Stimulated activated effector memory CD8-positive, alpha-beta T cell treated with anti-CD3 and anti-CD28 coated beads, Interleukin-12 subunit alpha, Interleukin-12 subunit beta, amount 100 ng/mL, for 72 hours (primary cell): ENCODE data around the gene PTPRM.

Experiments used
- ATAC-seq: fragments of 150-1000 bp; cut with Tn5 transposase; 2 replicates; pipeline ENCODE4 v1.10.0; 2021
- DNase-seq, 2 donors: peaks; one replicate each; pipeline ENCODE4 v3.0.0; 2021 to 2022; ENCODE audit warnings: low spot score in 2 of 2
- H3K27ac Mint-ChIP-seq: one replicate; pipeline ENCODE4 v1.8.0; 2022; ENCODE audit warnings: mild to moderate bottlenecking, mixed read lengths
- H3K36me3 Mint-ChIP-seq: one replicate; pipeline ENCODE4 v1.8.0; 2022; ENCODE audit warnings: mild to moderate bottlenecking, mixed read lengths
- H3K4me1 Mint-ChIP-seq: one replicate; pipeline ENCODE4 v1.8.0; 2022; ENCODE audit warnings: mixed read lengths
- H3K4me3 Mint-ChIP-seq: one replicate; pipeline ENCODE4 v1.8.0; 2022; ENCODE audit warnings: mild to moderate bottlenecking, mixed read lengths
- H3K9me3 Mint-ChIP-seq: one replicate; pipeline ENCODE4 v1.8.0; 2022; ENCODE audit warnings: mixed read lengths

The PTPRM gene

DNA sequence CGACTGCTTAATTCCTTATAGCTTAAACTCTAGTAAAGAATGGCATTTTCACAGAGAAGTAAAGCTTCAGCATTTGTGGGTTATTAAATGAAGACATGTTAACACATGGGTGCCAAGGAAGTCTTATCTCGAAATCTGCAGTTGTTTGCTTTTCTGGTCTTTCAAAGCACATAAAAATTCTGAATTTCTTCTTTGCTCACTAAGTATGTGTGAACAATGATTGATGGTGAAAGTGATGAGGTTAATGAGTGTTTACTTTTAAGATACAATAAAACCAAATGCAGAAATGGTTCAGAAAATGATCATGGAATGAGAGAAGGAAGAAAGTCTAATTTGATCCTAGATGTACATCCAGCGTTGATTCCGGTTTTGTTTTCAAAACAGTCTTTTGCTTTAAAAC lies 807.6 kb downstream of the PTPRM start:
- Mint-ChIP-seq H3K27ac (no peak overlapping the region), H3K9me3 (no peaks in the 10 kb centered on the region), H3K36me3 (peaks cover 6% of the 10 kb centered on the region), H3K4me1 (no peaks in the 10 kb centered on the region), H3K4me3 (no peak overlapping the region)
- ATAC-seq (no peak), DNase-seq (no peak)

DNA sequence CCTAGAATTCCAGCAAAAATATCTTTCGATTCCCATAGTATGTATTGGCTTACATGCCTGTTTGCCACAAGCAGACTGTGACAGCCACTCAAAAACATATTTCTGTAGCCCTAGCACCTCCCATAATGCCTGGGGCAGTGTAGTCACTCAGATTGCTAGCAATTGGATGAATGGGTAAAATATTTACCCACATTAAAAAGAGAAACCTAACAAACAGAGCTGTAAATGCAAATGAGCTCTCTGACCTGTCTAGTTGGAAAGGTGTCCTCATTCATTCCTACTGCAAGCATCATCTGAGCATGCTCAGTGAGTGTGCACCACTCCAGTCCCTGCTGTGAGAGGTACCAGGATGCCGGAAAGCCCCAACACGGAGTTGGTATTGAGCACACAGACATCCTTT lies 808.1 kb downstream of the PTPRM start:
- H3K9me3 Mint-ChIP-seq: no peaks in the 10 kb centered on the region
- no peaks in the 10 kb centered on the region for H3K4me1 Mint-ChIP-seq
- no peak overlapping the region for H3K4me3 Mint-ChIP-seq
- DNase-seq: no peak
- no peak for ATAC-seq
- H3K36me3 Mint-ChIP-seq: peaks cover 8% of the 10 kb centered on the region
- no peak overlapping the region for H3K27ac Mint-ChIP-seq

DNA sequence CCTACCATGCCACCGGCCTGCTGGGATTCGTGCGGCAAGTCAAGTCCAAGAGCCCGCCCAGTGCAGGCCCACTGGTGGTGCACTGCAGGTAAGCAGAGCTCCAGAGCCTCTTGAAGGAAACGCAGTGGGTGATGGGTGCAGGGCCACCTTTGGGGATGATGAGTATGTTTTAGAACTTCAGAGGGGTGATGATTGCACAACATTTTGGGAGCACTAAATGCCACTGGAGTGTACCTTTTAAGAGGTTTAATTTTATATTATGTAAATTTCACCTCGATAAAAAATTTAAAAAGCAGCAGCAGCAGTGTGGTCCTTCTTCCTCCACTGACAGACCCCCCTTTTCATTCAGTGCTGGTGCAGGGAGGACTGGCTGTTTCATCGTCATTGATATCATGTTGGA lies 809.0 kb downstream of the PTPRM start:
- no peak overlapping the region for H3K4me3 Mint-ChIP-seq
- DNase-seq (no peak), ATAC-seq (no peak)
- no peaks in the 10 kb centered on the region for H3K4me1 Mint-ChIP-seq
- no peaks in the 10 kb centered on the region for H3K9me3 Mint-ChIP-seq
- peaks cover 17% of the 10 kb centered on the region for H3K36me3 Mint-ChIP-seq
- no peak overlapping the region for H3K27ac Mint-ChIP-seq

DNA sequence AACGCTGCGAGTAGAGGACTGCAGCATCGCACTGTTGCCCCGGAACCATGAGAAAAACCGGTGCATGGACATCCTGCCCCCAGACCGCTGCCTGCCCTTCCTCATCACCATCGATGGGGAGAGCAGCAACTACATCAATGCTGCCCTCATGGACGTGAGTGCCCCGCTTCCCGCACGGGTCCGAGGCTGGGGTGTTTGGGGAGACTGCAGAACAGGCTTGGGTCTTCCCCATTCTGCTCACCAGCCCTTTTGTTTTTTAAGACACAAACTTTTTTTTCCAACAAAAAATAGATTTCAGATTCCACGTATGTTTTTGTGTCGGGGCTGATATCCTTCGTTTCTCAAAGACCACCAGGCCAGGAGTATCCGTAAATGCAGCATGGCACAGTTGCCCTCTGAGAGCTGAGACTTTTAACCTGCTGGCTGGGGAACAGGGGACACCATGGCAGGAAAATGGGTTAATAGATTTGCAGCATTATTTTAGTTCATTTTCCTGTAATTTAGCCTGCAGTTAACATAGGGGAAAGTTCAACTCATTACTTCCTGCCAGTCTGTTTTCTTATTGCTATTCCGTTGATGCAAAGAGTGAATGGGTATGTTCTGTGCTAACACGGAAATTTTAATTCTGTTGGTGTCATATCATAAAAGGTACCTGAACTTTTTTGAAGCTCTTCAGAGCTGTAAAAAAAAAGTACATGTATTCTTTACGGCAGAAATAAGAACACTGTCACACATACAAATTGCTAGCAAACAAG lies 812.2 kb downstream of the PTPRM start:
- no peak for ATAC-seq
- no peak for DNase-seq
- Mint-ChIP-seq H3K4me3 (no peak overlapping the region), H3K36me3 (peaks cover 19% of the 10 kb centered on the region), H3K4me1 (no peaks in the 10 kb centered on the region), H3K27ac (no peak overlapping the region), H3K9me3 (no peaks in the 10 kb centered on the region)

DNA sequence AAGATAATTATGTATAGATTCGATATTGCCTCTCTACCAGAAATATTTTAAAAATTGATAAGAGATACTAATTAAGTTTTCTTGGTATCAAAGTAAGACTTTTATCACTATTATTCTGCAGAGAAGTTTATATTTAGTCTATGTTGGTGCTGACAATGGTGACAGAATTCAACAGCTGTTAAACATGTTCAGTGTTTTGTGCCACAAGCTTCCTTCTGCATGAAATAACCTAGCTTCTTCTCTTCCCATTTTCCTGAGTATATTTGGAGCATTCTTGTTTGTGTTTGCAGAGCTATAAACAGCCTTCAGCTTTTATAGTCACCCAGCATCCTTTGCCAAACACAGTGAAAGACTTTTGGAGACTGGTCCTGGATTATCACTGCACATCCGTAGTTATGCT lies 812.9 kb downstream of the PTPRM start:
- no peaks in the 10 kb centered on the region for H3K9me3 Mint-ChIP-seq
- no peak overlapping the region for H3K4me3 Mint-ChIP-seq
- no peak overlapping the region for H3K27ac Mint-ChIP-seq
- ATAC-seq (no peak), DNase-seq (no peak)
- peaks cover 19% of the 10 kb centered on the region for H3K36me3 Mint-ChIP-seq
- H3K4me1 Mint-ChIP-seq: no peaks in the 10 kb centered on the region

DNA sequence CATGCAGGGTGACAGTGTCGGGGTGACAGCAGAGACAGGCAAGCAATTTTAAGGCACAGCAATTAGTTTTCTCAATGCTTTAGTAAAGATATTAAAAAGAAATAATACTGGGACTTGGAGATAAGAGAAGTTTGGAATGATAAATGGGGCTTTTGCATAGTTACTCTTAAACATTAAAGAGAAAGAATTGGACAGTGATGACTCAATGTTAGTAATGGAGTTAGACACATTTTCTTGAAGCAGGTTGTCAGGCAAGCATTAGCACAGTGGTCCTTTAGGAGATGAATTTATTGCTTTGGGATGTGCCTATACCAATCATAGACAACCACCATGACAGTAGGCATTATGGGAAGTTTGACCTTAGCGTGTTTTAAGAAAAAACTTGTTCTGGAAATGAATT lies 813.8 kb downstream of the PTPRM start:
- H3K4me3 Mint-ChIP-seq: no peak overlapping the region
- H3K36me3 Mint-ChIP-seq: peaks cover 19% of the 10 kb centered on the region
- H3K9me3 Mint-ChIP-seq: no peaks in the 10 kb centered on the region
- H3K4me1 Mint-ChIP-seq: no peaks in the 10 kb centered on the region
- DNase-seq (no peak), ATAC-seq (no peak)
- H3K27ac Mint-ChIP-seq: no peak overlapping the region

DNA sequence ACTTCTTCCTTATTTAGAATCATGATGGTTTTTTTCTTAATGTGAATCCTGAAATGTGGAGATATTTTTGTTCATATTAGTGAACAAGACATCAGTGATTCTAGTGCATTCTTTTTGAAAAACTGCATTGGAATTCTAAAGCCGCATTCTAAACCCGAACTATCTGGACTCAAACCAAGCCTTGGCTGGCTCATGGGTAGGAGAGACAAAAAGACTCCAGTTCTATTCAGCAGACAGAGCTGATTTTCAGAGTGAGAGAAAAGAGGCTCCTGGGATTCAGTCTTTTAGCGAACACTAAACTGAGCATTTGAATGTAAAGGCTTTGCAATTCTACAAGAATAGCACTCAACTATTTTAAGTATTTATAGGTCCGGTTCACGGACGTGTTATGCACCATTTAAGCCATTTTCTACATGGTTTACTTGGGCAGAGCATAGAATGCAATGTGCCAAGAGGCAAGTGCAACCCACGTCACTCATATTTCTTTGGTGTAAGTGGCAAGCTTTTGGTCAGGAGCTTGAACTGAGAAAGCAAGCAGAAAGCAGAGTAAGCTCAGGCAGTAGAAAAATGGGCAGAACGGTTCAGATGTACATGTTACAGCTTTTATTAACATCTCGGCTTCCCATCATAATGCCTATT lies 814.8 kb downstream of the PTPRM start:
- no peak for ATAC-seq

DNA sequence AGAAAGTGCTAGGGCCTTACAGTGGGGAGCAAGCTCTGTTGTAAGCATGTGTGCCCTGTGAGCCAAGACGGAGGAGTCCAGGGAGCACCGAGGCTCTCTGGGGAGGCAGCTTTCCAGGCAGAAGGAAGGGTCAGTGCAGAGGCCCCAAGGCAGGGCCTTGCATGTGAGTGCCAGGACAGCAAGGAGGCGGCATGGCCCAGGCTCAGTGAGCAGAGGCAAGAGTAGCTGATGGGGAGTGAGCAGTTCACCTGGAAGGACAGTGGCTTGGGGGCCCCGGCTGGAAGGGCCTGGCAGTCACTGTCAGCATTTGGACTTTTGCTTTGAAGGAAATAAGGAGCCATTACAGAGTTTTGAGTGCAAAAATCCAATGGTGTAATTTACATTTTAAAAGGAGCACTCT lies 818.3 kb downstream of the PTPRM start:
- H3K27ac Mint-ChIP-seq: no peak overlapping the region
- no peaks in the 10 kb centered on the region for H3K4me1 Mint-ChIP-seq
- H3K4me3 Mint-ChIP-seq: no peak overlapping the region
- H3K9me3 Mint-ChIP-seq: no peaks in the 10 kb centered on the region
- peaks cover 9% of the 10 kb centered on the region for H3K36me3 Mint-ChIP-seq
- ATAC-seq (peak; percentile 28), DNase-seq (no peak)

More for the DNA sequence above, 814.8 kb downstream of the PTPRM start:
- Mint-ChIP-seq H3K9me3 (no peaks in the 10 kb centered on the region), H3K4me3 (no peak overlapping the region), H3K36me3 (peaks cover 19% of the 10 kb centered on the region), H3K4me1 (no peaks in the 10 kb centered on the region), H3K27ac (no peak overlapping the region)
- no peak for DNase-seq

DNA sequence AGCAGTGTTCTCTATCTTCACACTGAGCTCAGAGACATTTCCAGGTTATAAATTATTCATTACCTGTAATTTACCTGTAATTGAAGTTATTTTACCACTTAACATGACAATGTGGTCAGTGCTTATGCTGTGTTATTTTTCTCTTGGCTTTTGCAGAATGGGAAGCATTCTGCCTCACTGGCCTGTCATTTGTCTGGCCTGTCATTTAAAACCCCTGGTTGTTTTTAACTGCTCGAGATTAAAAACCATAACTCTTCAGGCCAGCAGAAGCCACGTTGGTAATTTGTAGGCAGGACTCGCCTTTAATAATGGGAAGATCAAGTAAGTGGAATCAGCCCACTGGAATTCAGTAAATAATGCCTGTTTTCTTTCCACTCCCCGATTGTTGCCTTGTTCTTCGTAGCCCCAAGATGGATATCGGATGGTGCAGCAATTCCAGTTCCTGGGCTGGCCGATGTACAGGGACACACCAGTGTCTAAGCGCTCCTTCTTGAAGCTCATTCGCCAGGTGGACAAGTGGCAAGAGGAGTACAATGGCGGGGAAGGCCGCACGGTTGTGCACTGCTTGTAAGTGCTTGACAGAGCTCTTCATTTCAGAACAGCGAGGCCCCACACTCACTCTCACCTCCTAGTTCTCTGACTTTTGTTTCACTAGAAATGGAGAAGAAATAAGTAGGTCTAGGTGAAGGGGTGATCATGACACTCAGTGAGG lies 819.7 kb downstream of the PTPRM start:
- Mint-ChIP-seq H3K9me3 (no peaks in the 10 kb centered on the region), H3K4me3 (no peak overlapping the region), H3K36me3 (no peaks in the 10 kb centered on the region), H3K27ac (no peak overlapping the region), H3K4me1 (no peaks in the 10 kb centered on the region)
- no peak for DNase-seq
- ATAC-seq: no peak

DNA sequence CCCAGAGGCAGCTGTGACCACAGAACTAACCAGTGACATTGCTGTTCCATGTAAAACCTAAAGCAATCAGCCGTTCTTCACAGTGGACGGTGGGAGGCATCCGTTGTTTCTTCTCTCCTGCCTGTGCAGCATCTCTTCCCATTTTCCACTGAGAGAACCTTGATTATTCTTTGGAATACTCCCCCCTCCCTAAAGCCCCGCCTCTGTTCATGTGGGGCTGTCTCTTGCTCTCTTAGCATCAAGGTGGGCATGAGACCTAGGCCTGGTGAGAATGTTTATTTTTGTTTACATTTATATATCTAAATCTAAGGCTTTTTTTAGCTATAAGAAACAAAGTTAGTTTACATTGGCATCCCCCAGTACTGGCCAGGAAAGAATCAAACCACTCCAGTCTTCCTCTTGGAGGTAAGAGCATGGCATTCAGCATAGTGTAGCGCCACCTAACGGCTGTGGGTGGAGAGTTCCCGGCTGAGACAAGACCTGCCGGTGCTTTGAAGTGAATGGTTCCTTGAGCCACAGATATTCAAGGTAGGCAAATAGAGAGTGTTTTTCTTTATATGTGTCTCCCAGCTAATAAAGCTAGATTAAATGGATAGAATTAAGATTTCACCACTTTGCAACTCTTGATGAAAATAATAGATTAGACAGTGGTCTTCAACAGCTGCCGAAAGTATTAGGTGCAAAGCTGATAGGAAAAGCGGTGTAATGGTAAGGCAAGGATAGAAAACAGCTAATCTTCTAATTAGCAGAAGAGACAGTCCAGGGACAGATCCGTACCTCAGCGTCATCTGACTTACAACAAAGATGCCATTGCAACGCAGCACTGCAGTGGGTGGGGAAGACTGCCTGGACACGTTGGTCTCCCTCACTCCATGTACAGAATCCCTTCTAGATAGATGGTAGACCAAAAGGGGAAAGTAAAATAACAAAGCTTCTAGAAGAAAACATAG lies 822.5 kb downstream of the PTPRM start:
- Mint-ChIP-seq H3K36me3 (peaks cover 12% of the 10 kb centered on the region), H3K4me3 (no peak overlapping the region), H3K9me3 (no peaks in the 10 kb centered on the region), H3K4me1 (no peaks in the 10 kb centered on the region), H3K27ac (no peak overlapping the region)
- ATAC-seq: no peak
- peak; percentile 6 to 52 for DNase-seq

DNA sequence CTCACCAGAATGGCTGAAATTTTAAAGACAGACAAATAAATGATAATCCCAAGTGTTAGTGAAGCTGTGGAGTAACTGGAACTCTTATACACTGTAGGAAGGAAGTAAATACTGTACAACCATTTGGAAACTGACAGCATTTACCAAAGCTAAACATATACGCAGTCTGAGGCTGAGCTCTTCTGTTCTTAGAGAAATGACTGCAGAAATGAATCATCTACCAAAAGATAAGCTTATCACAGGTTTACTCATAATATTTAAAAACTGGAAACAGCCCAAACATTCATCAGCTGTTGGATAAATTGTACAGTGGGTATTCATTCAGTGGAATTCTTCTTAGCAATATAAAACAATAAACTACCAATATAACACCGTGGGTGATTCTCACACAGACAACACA lies 824.0 kb downstream of the PTPRM start:
- ATAC-seq: no peak
- Mint-ChIP-seq H3K27ac (no peak overlapping the region), H3K4me3 (no peak overlapping the region), H3K4me1 (no peaks in the 10 kb centered on the region), H3K9me3 (no peaks in the 10 kb centered on the region), H3K36me3 (peaks cover 12% of the 10 kb centered on the region)
- no peak for DNase-seq

DNA sequence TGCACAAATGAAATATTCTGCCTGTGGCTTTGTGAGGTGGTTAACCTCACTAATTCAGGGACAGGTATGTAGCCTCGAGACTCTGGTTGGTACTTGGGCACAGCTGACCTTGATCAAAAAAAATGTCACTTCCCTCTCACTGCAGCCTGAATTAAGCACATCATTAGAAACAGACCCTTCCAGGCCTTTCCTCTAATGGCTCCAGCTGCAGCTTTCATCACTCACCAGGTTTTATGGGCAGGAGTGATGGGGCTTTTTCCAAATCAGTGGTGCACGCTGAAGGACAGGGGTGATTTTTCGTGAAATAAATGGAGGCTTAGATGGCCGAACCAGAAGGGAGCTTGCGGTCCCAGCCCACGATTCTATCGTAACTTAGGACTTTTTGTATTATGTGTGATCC lies 829.1 kb downstream of the PTPRM start:
- no peak for DNase-seq
- H3K27ac Mint-ChIP-seq: no peak overlapping the region

DNA sequence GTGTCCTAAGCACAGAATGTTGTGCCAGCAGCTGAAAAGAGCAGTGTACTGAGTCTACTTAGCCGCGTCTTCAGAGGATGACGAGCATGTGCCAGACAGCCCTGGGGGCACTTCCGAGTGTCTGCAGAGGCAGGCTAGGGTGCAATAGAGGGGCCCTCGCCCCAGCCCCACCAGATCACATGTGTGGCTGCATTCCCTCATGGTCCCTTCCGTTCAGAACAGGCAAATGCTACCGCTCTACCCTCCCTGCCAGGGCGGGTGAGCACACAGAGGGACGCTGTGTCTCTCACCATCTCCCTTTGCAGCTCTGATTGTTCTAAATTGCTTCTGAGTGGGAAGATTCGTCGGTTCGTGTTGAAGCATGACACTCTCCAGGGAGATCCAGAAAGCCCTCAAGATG lies 829.9 kb downstream of the PTPRM start:
- DNase-seq (no peak), ATAC-seq (no peak)
- no peak overlapping the region for H3K27ac Mint-ChIP-seq
- peaks cover 12% of the 10 kb centered on the region for H3K36me3 Mint-ChIP-seq
- H3K9me3 Mint-ChIP-seq: no peaks in the 10 kb centered on the region
- H3K4me1 Mint-ChIP-seq: no peaks in the 10 kb centered on the region
- no peak overlapping the region for H3K4me3 Mint-ChIP-seq

More for the DNA sequence above, 829.1 kb downstream of the PTPRM start:
- H3K4me1 Mint-ChIP-seq: no peaks in the 10 kb centered on the region
- no peak overlapping the region for H3K4me3 Mint-ChIP-seq
- H3K9me3 Mint-ChIP-seq: no peaks in the 10 kb centered on the region
- no peak for ATAC-seq
- H3K36me3 Mint-ChIP-seq: peaks cover 12% of the 10 kb centered on the region

DNA sequence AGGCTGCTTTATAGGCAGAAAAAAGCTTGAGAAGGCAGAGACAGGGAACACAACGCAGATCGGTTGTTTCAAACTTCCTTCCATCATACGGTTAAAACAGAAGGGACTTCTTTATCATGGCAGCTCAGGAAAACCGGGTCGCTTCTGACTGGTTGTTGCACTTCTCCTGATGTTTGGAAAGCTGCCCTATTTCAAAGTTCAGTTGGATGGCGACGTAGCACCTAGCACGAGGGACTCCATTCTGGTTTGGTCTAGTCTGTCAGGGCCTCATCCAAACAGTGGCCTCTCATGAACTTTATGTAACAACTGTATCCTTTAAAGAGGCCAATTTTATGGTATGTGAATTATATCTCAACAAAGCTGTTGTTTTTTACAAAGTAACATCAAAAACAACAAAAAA lies 832.0 kb downstream of the PTPRM start:
- no peak overlapping the region for H3K4me3 Mint-ChIP-seq

DNA sequence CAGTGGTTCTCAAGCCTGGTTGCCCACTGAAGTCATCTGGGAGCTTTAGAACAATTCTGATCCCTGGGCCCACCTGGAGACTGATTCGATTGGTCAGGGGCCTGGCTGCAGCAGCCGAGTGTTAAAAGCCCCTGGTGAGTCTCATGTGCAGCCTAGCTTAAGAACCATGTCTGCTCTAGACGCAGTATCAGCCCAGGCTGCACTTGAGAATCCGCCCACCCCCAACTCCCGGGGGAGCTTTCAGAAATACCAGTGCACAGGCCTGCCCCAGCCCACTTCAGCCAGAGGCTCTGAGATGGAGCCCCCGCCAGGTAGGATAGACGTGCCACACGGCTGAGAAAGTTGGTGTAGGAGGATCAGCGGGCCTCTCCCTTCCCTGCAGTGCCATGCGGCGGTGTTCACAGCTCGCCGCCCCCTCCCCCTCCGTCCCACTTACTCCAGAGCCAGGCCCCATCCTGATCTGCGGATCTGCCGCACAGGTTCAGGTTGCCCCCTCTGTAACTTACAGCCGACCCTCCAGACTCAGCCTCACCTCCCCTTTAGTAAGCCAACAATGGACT lies 833.2 kb downstream of the PTPRM start:
- peak; percentile 19 for ATAC-seq
- no peaks in the 10 kb centered on the region for H3K9me3 Mint-ChIP-seq
- no peak overlapping the region for H3K4me3 Mint-ChIP-seq

More for the DNA sequence above, 832.0 kb downstream of the PTPRM start:
- Mint-ChIP-seq H3K27ac (no peak overlapping the region), H3K4me1 (no peaks in the 10 kb centered on the region), H3K9me3 (no peaks in the 10 kb centered on the region), H3K36me3 (peaks cover 4% of the 10 kb centered on the region)
- DNase-seq: no peak
- ATAC-seq: no peak

More for the DNA sequence above, 833.2 kb downstream of the PTPRM start:
- Mint-ChIP-seq H3K4me1 (no peaks in the 10 kb centered on the region), H3K27ac (no peak overlapping the region), H3K36me3 (no peaks in the 10 kb centered on the region)
- no peak for DNase-seq
